IPS DF 4.7 (cell line): Measurements from ENCODE around the gene TBC1D20.

Experiments used
- DNase-seq: peaks from one replicate; pipeline ENCODE4 v3.0.0-alpha.2; 2013; ENCODE audit warnings: low spot score; ENCODE audit errors: extremely low read depth

The TBC1D20 gene

GRCh38 chr20:438571-439469, 23.5 kb downstream of the TBC1D20 start:
- no peak for DNase-seq

- no peak for DNase-seq
Measured at GRCh38 chr20:437787-438486, 24.4 kb downstream of the TBC1D20 start.

GRCh38 chr20:436476-436875, 25.9 kb downstream of the TBC1D20 start:
- DNase-seq: no peak

- no peak for DNase-seq
Measured at GRCh38 chr20:435558-435957, 26.8 kb downstream of the TBC1D20 start.

GRCh38 chr20:434661-435419, 27.5 kb downstream of the TBC1D20 start:
- DNase-seq: no peak

- peak; percentile 56 for DNase-seq
Measured at GRCh38 chr20:434221-434620, 28.1 kb downstream of the TBC1D20 start.

- no peak for DNase-seq
Measured at GRCh38 chr20:433300-433975, 28.9 kb downstream of the TBC1D20 start.

GRCh38 chr20:432677-433299, 29.5 kb downstream of the TBC1D20 start:
- no peak for DNase-seq

- no peak for DNase-seq
Measured at GRCh38 chr20:432208-432607, 30.1 kb downstream of the TBC1D20 start.

GRCh38 chr20:431012-431904, 31.1 kb downstream of the TBC1D20 start:
- peak; percentile 33 for DNase-seq

GRCh38 chr20:430091-430999, 32.0 kb downstream of the TBC1D20 start:
- no peak for DNase-seq

- no peak for DNase-seq
Measured at GRCh38 chr20:428658-429200, 33.6 kb downstream of the TBC1D20 start.

GRCh38 chr20:427849-428657, 34.3 kb downstream of the TBC1D20 start:
- DNase-seq: no peak

- DNase-seq: no peak
Measured at GRCh38 chr20:427401-427800, 34.9 kb downstream of the TBC1D20 start.

GRCh38 chr20:426566-426965, 35.8 kb downstream of the TBC1D20 start:
- DNase-seq: no peak

- DNase-seq: no peak
Measured at GRCh38 chr20:421685-422250, 40.6 kb downstream of the TBC1D20 start.
